ENCODE results near the gene COL27A1. TPM values are rescaled to one million over a fixed set of nuclear protein-coding genes. Genes with fewer than 3 reads are reported as not detected.

COL27A1 gene
- total and polyA plus RNA-seq, 2 donors (not counting 1 experiment from before 2014, with no cell fraction given): 0.16 to 0.27 TPM

- Histone ChIP-seq H3K4me2 (replicated peaks; ENCODE audit: low read depth, low read length, poor library complexity, severe bottlenecking) (no peak overlapping the region), H3K27ac (ENCODE audit: low read length in 2 of 2) (no peak overlapping the region), H3K4me3 (ENCODE audit: control extremely low read depth in 1 of 5, extremely low read depth in 1 of 5, insufficient read depth in 1 of 5, low read depth in 2 of 5, low read length in 4 of 5) (no peak overlapping the region), H3K27me3 (replicated peaks in 1 of 4; ENCODE audit: control extremely low read depth in 1 of 4, control insufficient read depth in 3 of 4, insufficient read depth in 4 of 4, low read length in 3 of 4) (peaks cover 0 to 4% (median 0%) of the 10 kb centered on the region in 4 experiments), H3K79me2 (ENCODE audit: control insufficient read depth, insufficient read depth, low read length) (no peaks in the 10 kb centered on the region), H4K20me1 (ENCODE audit: control insufficient read depth, insufficient read depth, low read length, poor library complexity, severe bottlenecking) (no peaks in the 10 kb centered on the region), H3K4me1 (ENCODE audit: control insufficient read depth in 2 of 2, insufficient read depth in 2 of 2, low read length in 2 of 2) (no peaks in the 10 kb centered on the region), H3K36me3 (replicated peaks in 1 of 2; ENCODE audit: control extremely low read depth in 1 of 2, control insufficient read depth in 1 of 2, extremely low read depth in 1 of 2, insufficient read depth in 2 of 2, low read length in 1 of 2) (no peaks in the 10 kb centered on the region), H2AFZ (ENCODE audit: insufficient read depth, low read depth, low read length, poor library complexity, severe bottlenecking) (no peak overlapping the region), H3K9ac (ENCODE audit: low read length) (no peak overlapping the region), H3K9me3 (ENCODE audit: control extremely low read depth in 1 of 3, control insufficient read depth in 2 of 3, insufficient read depth in 1 of 3, low read length in 2 of 3) (peaks cover 1 to 13% (median 7%) of the 10 kb centered on the region in 3 donors)
- intact Hi-C loops (cut with micrococcal nuclease): no loop called here
- peaks cover 20% of the 10 kb centered on the region for H3K27me3 Mint-ChIP-seq
- no peaks in the 10 kb centered on the region for H3K4me1 Mint-ChIP-seq
- ChIA-PET POLR2A (no interaction called here), CTCF (no interaction called here)
- TF ChIP-seq EZH2 (IDR thresholded peaks at IDR 0.05; ENCODE audit: borderline replicate concordance, insufficient read depth, low read depth, low read length, poor library complexity, severe bottlenecking): no peak
- TF ChIP-seq, protein P1, sequence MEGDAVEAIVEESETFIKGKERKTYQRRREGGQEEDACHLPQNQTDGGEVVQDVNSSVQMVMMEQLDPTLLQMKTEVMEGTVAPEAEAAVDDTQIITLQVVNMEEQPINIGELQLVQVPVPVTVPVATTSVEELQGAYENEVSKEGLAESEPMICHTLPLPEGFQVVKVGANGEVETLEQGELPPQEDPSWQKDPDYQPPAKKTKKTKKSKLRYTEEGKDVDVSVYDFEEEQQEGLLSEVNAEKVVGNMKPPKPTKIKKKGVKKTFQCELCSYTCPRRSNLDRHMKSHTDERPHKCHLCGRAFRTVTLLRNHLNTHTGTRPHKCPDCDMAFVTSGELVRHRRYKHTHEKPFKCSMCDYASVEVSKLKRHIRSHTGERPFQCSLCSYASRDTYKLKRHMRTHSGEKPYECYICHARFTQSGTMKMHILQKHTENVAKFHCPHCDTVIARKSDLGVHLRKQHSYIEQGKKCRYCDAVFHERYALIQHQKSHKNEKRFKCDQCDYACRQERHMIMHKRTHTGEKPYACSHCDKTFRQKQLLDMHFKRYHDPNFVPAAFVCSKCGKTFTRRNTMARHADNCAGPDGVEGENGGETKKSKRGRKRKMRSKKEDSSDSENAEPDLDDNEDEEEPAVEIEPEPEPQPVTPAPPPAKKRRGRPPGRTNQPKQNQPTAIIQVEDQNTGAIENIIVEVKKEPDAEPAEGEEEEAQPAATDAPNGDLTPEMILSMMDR (IDR thresholded peaks at IDR 0.05): no peak
- ATAC-seq (ENCODE audit: low read depth) (no peak), DNase-seq (no peak)
- peaks cover 8% of the 10 kb centered on the region for H3K9me3 Mint-ChIP-seq (ENCODE audit: insufficient read depth)
- H3K27ac Mint-ChIP-seq: no peak overlapping the region
- no peak overlapping the region for H3K4me3 Mint-ChIP-seq
- 87% methylated on average over 7 of the region's 13 CpGs for WGBS (ENCODE audit: insufficient coverage)
Measured at GRCh38 chr9:114124666-114125475, 30.5 kb upstream of the COL27A1 start.

GRCh38 chr9:114125476-114126013 lies 29.8 kb upstream of the COL27A1 start:
- H3K9ac ChIP-seq (ENCODE audit: low read length): no peak overlapping the region
- no peak for DNase-seq
- POLR2A ChIA-PET: no interaction called here
- H3K27ac ChIP-seq (ENCODE audit: low read length in 2 of 2): no peak overlapping the region
- intact Hi-C loops (cut with micrococcal nuclease): no loop called here
- CTCF ChIA-PET: no interaction called here
- 92% methylated on average over 9 of the region's 10 CpGs for WGBS (ENCODE audit: insufficient coverage)
- no peak for ATAC-seq (ENCODE audit: low read depth)
- H3K4me3 Mint-ChIP-seq: no peak overlapping the region
- peaks cover 8% of the 10 kb centered on the region for H3K9me3 Mint-ChIP-seq (ENCODE audit: insufficient read depth)
- H3K4me1 ChIP-seq (ENCODE audit: control insufficient read depth in 2 of 2, insufficient read depth in 2 of 2, low read length in 2 of 2): no peaks in the 10 kb centered on the region
- peaks cover 0 to 4% (median 0%) of the 10 kb centered on the region in 4 experiments for H3K27me3 ChIP-seq (replicated peaks in 1 of 4; ENCODE audit: control extremely low read depth in 1 of 4, control insufficient read depth in 3 of 4, insufficient read depth in 4 of 4, low read length in 3 of 4)
- no peak overlapping the region for H3K4me2 ChIP-seq (replicated peaks; ENCODE audit: low read depth, low read length, poor library complexity, severe bottlenecking)
- no peaks in the 10 kb centered on the region for H3K79me2 ChIP-seq (ENCODE audit: control insufficient read depth, insufficient read depth, low read length)
- H3K4me1 Mint-ChIP-seq: no peaks in the 10 kb centered on the region
- H3K4me3 ChIP-seq (ENCODE audit: control extremely low read depth in 1 of 5, extremely low read depth in 1 of 5, insufficient read depth in 1 of 5, low read depth in 2 of 5, low read length in 4 of 5): no peak overlapping the region
- peaks cover 22% of the 10 kb centered on the region for H3K27me3 Mint-ChIP-seq
- H4K20me1 ChIP-seq (ENCODE audit: control insufficient read depth, insufficient read depth, low read length, poor library complexity, severe bottlenecking): no peaks in the 10 kb centered on the region
- H2AFZ ChIP-seq (ENCODE audit: insufficient read depth, low read depth, low read length, poor library complexity, severe bottlenecking): no peak overlapping the region
- H3K27ac Mint-ChIP-seq: no peak overlapping the region
- no peaks in the 10 kb centered on the region for H3K36me3 ChIP-seq (replicated peaks in 1 of 2; ENCODE audit: control extremely low read depth in 1 of 2, control insufficient read depth in 1 of 2, extremely low read depth in 1 of 2, insufficient read depth in 2 of 2, low read length in 1 of 2)
- H3K9me3 ChIP-seq (ENCODE audit: control extremely low read depth in 1 of 3, control insufficient read depth in 2 of 3, insufficient read depth in 1 of 3, low read length in 2 of 3): peaks cover 1 to 17% (median 7%) of the 10 kb centered on the region in 3 donors
- no peak for TF ChIP-seq EZH2 (IDR thresholded peaks at IDR 0.05; ENCODE audit: borderline replicate concordance, insufficient read depth, low read depth, low read length, poor library complexity, severe bottlenecking)
- TF ChIP-seq, protein P1 (IDR thresholded peaks at IDR 0.05): no peak
